T-helper 17 cell (primary cell): ENCODE data around the gene LRIG1. TPM values are rescaled to one million over a fixed set of nuclear protein-coding genes. Genes with fewer than 3 reads are reported as not detected.

ENCODE experiments used
- ATAC-seq: fragments of 150-1000 bp; cut with Tn5 transposase; 2 replicates; pipeline ENCODE4 v1.10.0; 2021; ENCODE audit warnings: mild to moderate bottlenecking, moderate library complexity
- DNase-seq, 3 donors: peaks; one replicate each; pipeline versions ENCODE4 v3.0.0 to v3.0.0-alpha.2; 2020 to 2021
- H3K9me3 ChIP-seq: one replicate; pipeline ENCODE4 v1.7.0; 2013; ENCODE audit warnings: low read length, mild to moderate bottlenecking; ENCODE audit not compliant: control insufficient read depth, poor library complexity, severe bottlenecking
- H3K27ac Mint-ChIP-seq: one replicate; pipeline ENCODE4 v1.8.0; 2022; ENCODE audit warnings: mild to moderate bottlenecking, moderate library complexity, mixed read lengths
- H3K27me3 Mint-ChIP-seq: one replicate; pipeline ENCODE4 v1.8.0; 2022; ENCODE audit warnings: mixed read lengths
- H3K36me3 Mint-ChIP-seq: one replicate; pipeline ENCODE4 v1.8.0; 2022; ENCODE audit warnings: low read depth, mixed read lengths
- H3K4me1 Mint-ChIP-seq: one replicate; pipeline ENCODE4 v1.8.0; 2022; ENCODE audit warnings: mild to moderate bottlenecking, mixed read lengths
- H3K4me3 Mint-ChIP-seq: one replicate; pipeline ENCODE4 v1.8.0; 2022; ENCODE audit warnings: mild to moderate bottlenecking, moderate library complexity, mixed read lengths
- total RNA-seq, 4 donors: library from RNA in 2 of 4; stranded (reverse) in 2 of 4; gene quantifications; one replicate each; pipeline ENCODE4 v1.2.3 and lab custom pipeline; 2022 to 2026

Gene LRIG1
- total RNA-seq, 2 donors from 2014 or later: 57.8 to 63.4 TPM

- Mint-ChIP-seq H3K4me1 (peaks cover 56% of the 10 kb centered on the region), H3K36me3 (peaks cover 2% of the 10 kb centered on the region), H3K4me3 (no peak overlapping the region)
These were observed 66.1 kb downstream of the LRIG1 start for GRCh38 chr3:66434726-66435125.

GRCh38 chr3:66433522-66433782, 67.4 kb downstream of the LRIG1 start:
- no peaks in the 10 kb centered on the region for H3K27me3 Mint-ChIP-seq
- ATAC-seq (no peak), DNase-seq (no peak)
- H3K36me3 Mint-ChIP-seq: peaks cover 2% of the 10 kb centered on the region
- no peaks in the 10 kb centered on the region for H3K9me3 ChIP-seq
- H3K4me3 Mint-ChIP-seq: peak overlapping the region; percentile 57
- peaks cover 54% of the 10 kb centered on the region for H3K4me1 Mint-ChIP-seq
- peak overlapping the region; percentile 53 for H3K27ac Mint-ChIP-seq

More at GRCh38 chr3:66434726-66435125, 66.1 kb downstream of the LRIG1 start:
- H3K27me3 Mint-ChIP-seq: no peaks in the 10 kb centered on the region
- ATAC-seq (no peak), DNase-seq (no peak)
- no peaks in the 10 kb centered on the region for H3K9me3 ChIP-seq
- no peak overlapping the region for H3K27ac Mint-ChIP-seq

GRCh38 chr3:66432767-66433521, 67.9 kb downstream of the LRIG1 start:
- Mint-ChIP-seq H3K4me1 (peaks cover 59% of the 10 kb centered on the region), H3K36me3 (peaks cover 2% of the 10 kb centered on the region), H3K27ac (peak overlapping the region; percentile 53), H3K27me3 (no peaks in the 10 kb centered on the region), H3K4me3 (peak overlapping the region; percentile 57)
- no peak for DNase-seq
- ATAC-seq: no peak
- H3K9me3 ChIP-seq: no peaks in the 10 kb centered on the region

- DNase-seq (no peak), ATAC-seq (no peak)
- H3K36me3 Mint-ChIP-seq: peaks cover 2% of the 10 kb centered on the region
- no peak overlapping the region for H3K4me3 Mint-ChIP-seq
- no peaks in the 10 kb centered on the region for H3K9me3 ChIP-seq
- no peaks in the 10 kb centered on the region for H3K27me3 Mint-ChIP-seq
- peaks cover 58% of the 10 kb centered on the region for H3K4me1 Mint-ChIP-seq
- H3K27ac Mint-ChIP-seq: no peak overlapping the region
These were observed 68.6 kb downstream of the LRIG1 start for GRCh38 chr3:66432041-66432766.

- Mint-ChIP-seq H3K4me1 (peaks cover 58% of the 10 kb centered on the region), H3K27ac (no peak overlapping the region), H3K27me3 (no peaks in the 10 kb centered on the region), H3K36me3 (peaks cover 2% of the 10 kb centered on the region), H3K4me3 (no peak overlapping the region)
- no peak for DNase-seq
- ATAC-seq: no peak
- no peaks in the 10 kb centered on the region for H3K9me3 ChIP-seq
These were observed 69.3 kb downstream of the LRIG1 start for GRCh38 chr3:66431494-66431893.

GRCh38 chr3:66430876-66431275, 69.9 kb downstream of the LRIG1 start:
- Mint-ChIP-seq H3K27ac (no peak overlapping the region), H3K36me3 (peaks cover 2% of the 10 kb centered on the region), H3K4me3 (peak overlapping the region; percentile 15), H3K27me3 (no peaks in the 10 kb centered on the region), H3K4me1 (peaks cover 59% of the 10 kb centered on the region)
- no peaks in the 10 kb centered on the region for H3K9me3 ChIP-seq
- ATAC-seq (no peak), DNase-seq (no peak)

- no peak for ATAC-seq
- H3K9me3 ChIP-seq: no peaks in the 10 kb centered on the region
- Mint-ChIP-seq H3K27ac (peak overlapping the region; percentile 75), H3K4me3 (no peak overlapping the region), H3K4me1 (peaks cover 56% of the 10 kb centered on the region), H3K27me3 (no peaks in the 10 kb centered on the region), H3K36me3 (no peaks in the 10 kb centered on the region)
- no peak for DNase-seq
These were observed 72.1 kb downstream of the LRIG1 start for GRCh38 chr3:66428733-66429132.

- Mint-ChIP-seq H3K4me3 (no peak overlapping the region), H3K36me3 (no peaks in the 10 kb centered on the region), H3K27ac (no peak overlapping the region), H3K27me3 (no peaks in the 10 kb centered on the region), H3K4me1 (peaks cover 52% of the 10 kb centered on the region)
- H3K9me3 ChIP-seq: no peaks in the 10 kb centered on the region
- DNase-seq (no peak), ATAC-seq (no peak)
These were observed 72.8 kb downstream of the LRIG1 start for GRCh38 chr3:66427951-66428474.

- DNase-seq (no peak), ATAC-seq (no peak)
- Mint-ChIP-seq H3K27me3 (no peaks in the 10 kb centered on the region), H3K4me1 (peaks cover 50% of the 10 kb centered on the region), H3K27ac (no peak overlapping the region), H3K36me3 (no peaks in the 10 kb centered on the region), H3K4me3 (no peak overlapping the region)
- no peaks in the 10 kb centered on the region for H3K9me3 ChIP-seq
These were observed 73.5 kb downstream of the LRIG1 start for GRCh38 chr3:66427352-66427751.

GRCh38 chr3:66426135-66426534, 74.7 kb downstream of the LRIG1 start:
- no peak for DNase-seq
- Mint-ChIP-seq H3K27me3 (no peaks in the 10 kb centered on the region), H3K36me3 (no peaks in the 10 kb centered on the region), H3K27ac (no peak overlapping the region), H3K4me3 (no peak overlapping the region), H3K4me1 (peaks cover 47% of the 10 kb centered on the region)
- ATAC-seq: no peak
- H3K9me3 ChIP-seq: no peaks in the 10 kb centered on the region

- Mint-ChIP-seq H3K4me3 (no peak overlapping the region), H3K27me3 (no peaks in the 10 kb centered on the region), H3K36me3 (no peaks in the 10 kb centered on the region), H3K4me1 (peaks cover 44% of the 10 kb centered on the region), H3K27ac (no peak overlapping the region)
- H3K9me3 ChIP-seq: no peaks in the 10 kb centered on the region
- DNase-seq: no peak
- ATAC-seq: no peak
These were observed 75.2 kb downstream of the LRIG1 start for GRCh38 chr3:66425576-66426114.

GRCh38 chr3:66425032-66425431, 75.8 kb downstream of the LRIG1 start:
- Mint-ChIP-seq H3K27ac (no peak overlapping the region), H3K4me3 (no peak overlapping the region), H3K27me3 (no peaks in the 10 kb centered on the region), H3K36me3 (peaks cover 1% of the 10 kb centered on the region), H3K4me1 (peaks cover 47% of the 10 kb centered on the region)
- DNase-seq: no peak
- H3K9me3 ChIP-seq: no peaks in the 10 kb centered on the region
- no peak for ATAC-seq

- H3K27ac Mint-ChIP-seq: no peak overlapping the region
- no peak overlapping the region for H3K4me3 Mint-ChIP-seq
- no peak for ATAC-seq
- peaks cover 45% of the 10 kb centered on the region for H3K4me1 Mint-ChIP-seq
- H3K27me3 Mint-ChIP-seq: no peaks in the 10 kb centered on the region
- no peaks in the 10 kb centered on the region for H3K9me3 ChIP-seq
- no peak for DNase-seq
- H3K36me3 Mint-ChIP-seq: peaks cover 2% of the 10 kb centered on the region
These were observed 77.0 kb downstream of the LRIG1 start for GRCh38 chr3:66423791-66424190.
